Kidney tubule cell (primary cell): ENCODE measurements around the gene JPH2.
A peak's percentile ranks its signal among the peaks of the same experiment; 100 is the strongest.

ENCODE experiments used
- DNase-seq: peaks from one replicate; pipeline ENCODE4 v3.0.0-alpha.2; 2018; ENCODE audit warnings: low spot score

The JPH2 gene

GRCh38 chr20:44102582-44102981 is 84.4 kb downstream of the JPH2 start:
- no peak for DNase-seq

GRCh38 chr20:44099832-44100231 is 87.2 kb downstream of the JPH2 start:
- DNase-seq = no peak

GRCh38 chr20:44098657-44099056 is 88.3 kb downstream of the JPH2 start:
- no peak for DNase-seq

DNA sequence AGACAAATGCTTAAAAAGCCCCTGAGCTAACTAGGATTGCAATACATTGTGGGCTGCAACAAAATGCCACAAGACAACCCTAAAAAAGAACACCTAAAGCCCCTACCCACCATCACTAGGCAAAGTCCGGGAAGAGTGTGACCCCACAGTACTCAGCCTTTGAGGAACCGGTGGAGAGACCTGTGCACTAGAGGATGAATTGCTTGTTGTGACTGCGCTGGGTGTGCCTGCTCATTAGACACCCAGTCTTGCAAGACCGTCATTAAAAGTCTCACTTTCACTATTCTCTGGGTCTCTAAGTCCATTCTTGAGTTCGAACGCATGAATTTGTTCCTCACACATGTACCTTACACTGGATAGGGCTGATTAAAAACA is 88.7 kb downstream of the JPH2 start:
- DNase-seq = no peak

GRCh38 chr20:44097521-44098255 is 89.3 kb downstream of the JPH2 start:
- DNase-seq = peak; percentile 16

- DNase-seq = no peak
Observed at GRCh38 chr20:44095831-44096230, 91.2 kb downstream of the JPH2 start.

- DNase-seq = no peak
Observed at GRCh38 chr20:44093249-44093582, 93.8 kb downstream of the JPH2 start.

DNA sequence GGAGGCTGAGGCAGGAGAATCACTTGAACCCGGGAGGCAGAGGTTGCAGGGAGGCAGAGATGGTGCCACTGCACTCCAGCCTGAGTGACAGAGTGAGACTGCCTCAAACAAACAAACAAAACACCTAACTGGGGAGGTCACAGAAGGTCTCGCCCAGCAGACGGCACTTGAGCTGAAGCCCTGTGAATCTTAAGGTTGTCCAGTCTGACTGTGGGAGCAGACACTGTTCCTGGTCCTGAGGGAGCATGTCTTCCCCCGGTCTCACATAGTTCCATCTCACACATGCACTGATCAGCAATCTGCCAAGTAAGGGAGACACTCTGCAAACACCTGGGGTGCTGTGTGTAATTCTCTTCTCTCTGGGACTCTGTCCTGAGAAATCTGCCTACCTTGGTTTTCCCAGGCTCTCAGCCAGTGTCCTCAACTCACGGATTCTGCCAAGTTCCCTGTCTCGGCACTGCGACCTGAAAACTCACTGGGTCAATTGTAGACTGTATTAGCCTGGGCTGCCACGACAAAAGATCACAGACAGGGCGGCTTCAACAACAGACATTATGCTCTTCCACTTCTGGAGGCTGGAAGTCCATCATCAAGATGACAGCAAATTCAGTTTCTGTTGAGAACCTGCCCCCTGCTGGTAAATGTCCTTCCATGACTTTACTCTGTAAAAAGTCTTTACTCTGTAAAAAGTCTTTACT is 94.3 kb downstream of the JPH2 start:
- peak; percentile 45 for DNase-seq

- no peak for DNase-seq
Observed at GRCh38 chr20:44091026-44091425, 96.0 kb downstream of the JPH2 start.

- DNase-seq = peak; percentile 50
Observed at GRCh38 chr20:44089987-44090674, 96.9 kb downstream of the JPH2 start.

- no peak for DNase-seq
Observed at GRCh38 chr20:44087857-44088120, 99.2 kb downstream of the JPH2 start.

GRCh38 chr20:44087051-44087856 is 99.7 kb downstream of the JPH2 start:
- no peak for DNase-seq

DNA sequence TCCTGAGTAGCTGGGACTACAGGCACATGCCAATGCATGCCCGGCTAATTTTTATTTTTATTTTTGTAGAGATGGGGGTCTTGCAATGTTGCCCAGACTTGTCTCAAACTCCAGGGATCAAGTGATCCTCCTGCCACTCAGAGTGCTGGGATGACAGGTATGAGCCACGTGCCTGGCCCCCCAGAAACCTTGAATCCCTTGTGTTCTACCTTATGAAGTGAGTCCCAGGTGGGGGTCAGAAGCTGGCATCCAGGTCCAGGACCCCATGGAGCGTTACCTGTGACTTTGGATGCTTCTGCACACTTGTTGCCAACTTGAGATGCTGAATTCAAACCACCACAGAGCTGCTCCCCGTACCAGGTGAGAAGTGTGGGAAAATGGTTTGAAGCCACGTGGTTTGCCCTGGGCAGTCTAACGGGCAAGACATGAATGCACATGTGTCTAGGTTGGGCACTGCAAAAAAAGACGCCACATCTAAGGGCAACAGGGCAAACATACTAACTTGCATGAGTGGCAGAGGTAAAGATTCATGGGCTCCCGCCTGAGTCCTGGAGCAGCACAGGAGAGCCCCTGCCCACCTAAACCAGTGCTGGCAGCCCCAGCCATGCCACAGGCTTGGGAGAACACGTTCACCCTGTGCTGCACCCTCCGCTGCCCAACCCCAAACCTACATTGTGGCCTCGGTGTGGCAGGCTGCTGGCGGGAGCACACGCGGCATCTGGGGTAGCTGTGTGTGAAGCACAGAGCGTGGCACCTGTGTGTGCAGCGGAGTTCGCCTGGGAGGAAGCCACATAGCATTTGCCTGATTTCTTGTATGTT is 101.2 kb downstream of the JPH2 start:
- no peak for DNase-seq

DNA sequence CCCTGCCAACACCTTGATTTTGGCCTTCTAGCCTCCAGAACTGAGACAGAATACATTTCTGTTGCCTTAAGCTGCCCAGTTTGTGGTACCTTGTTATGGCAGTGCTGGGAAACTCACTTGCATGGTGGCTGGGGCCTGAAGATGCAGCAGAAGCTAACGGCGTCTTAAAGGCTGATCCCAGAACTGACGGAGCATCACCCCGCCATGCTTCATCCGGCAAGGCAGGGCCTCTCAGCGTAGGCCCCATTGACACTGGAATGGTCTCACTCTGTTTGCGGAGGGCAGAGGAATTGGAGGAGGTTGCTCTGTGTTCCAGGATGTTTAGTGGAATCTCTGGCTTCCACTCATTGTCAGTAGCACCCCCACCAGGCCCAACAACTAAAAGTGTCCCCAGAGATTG is 102.1 kb downstream of the JPH2 start:
- no peak for DNase-seq

GRCh38 chr20:44084439-44084838 is 102.5 kb downstream of the JPH2 start:
- DNase-seq = no peak

- DNase-seq = peak; percentile 89
Observed at GRCh38 chr20:44083220-44083933, 103.6 kb downstream of the JPH2 start.

DNA sequence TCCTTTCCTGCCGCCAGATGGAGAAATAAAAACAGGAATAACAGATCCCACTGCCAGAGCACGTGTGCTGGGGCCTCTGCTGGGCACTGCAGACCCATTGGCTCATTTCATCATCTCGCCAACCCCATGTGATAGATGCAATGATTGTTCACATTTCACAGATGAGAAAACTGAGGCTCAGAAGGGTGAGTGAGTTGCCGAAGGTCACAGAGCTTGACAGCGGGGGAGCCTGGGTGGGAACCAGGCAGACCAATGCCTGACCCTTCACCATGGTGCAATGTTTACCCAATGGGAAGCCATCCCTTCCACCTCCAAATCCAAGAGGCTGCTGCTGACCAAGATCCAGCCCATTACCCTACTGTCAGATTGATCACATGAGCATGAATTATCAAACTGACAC is 105.1 kb downstream of the JPH2 start:
- no peak for DNase-seq

DNA sequence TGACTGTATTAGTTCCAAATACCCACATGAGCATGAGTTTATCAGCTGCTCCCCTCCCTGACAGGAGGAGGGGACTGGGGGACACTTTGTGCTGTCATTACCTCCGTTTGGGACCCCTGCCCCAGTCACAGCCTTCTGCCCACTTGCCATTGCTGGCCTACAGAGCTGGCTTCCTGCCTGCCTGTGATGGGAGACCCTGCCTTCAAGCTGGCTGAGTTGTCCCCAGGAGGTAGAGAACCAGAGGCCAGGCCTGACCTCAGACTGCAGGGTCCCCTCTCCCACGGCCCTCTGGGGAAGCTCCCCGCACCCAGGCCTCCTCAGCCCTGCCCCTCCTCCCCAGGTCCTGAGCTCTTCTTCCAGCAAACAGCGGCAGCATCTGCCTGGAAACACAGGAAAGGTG is 105.5 kb downstream of the JPH2 start:
- DNase-seq = no peak

- DNase-seq = peak; percentile 75
Observed at GRCh38 chr20:44080646-44081267, 106.2 kb downstream of the JPH2 start.

DNA sequence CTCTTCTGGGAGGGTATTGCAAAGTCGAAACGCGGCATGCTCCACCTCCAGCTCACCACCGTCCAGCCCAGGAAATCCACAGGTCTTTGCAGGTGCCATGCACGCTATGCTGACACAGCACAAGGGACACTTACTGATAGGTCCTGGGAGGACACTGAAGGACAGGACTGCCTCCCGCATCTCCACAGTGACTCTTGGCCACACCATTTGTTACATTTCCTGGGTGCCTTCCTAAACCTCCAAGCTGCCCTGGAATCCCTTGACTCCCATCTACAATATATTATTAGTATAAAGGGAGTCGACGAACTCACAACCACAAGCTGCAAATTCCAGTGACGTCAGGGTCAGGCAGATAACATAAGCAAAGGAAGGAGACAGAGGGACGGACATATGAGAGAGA is 106.9 kb downstream of the JPH2 start:
- no peak for DNase-seq

DNA sequence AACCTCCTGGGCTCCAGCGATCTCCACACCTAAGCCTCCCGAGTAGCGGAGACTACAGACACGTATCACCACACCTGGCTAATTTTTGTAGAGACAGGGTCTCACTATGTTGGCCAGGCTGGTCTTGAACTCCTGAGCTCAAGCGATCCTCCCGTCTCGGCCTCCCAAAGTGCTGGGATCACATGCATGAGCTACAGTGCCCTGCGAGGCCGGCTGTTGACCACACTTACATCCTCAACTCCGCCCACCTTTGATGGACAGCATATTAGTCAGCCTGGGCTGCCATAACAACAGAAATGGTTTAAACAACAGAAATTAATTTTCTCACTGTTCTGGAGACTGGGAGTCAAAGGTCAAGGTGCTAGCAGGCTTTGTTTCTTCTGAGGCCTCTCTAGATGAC is 107.7 kb downstream of the JPH2 start:
- peak; percentile 11 for DNase-seq
